Choroid plexus epithelial cell (primary cell): Measurements from ENCODE around the gene SH3GL2.
A peak's percentile ranks its signal among the peaks of the same experiment; 100 is the strongest.

ENCODE experiments used
- DNase-seq: peaks from one replicate; pipeline ENCODE4 v3.0.0-alpha.2; 2010; ENCODE audit warnings: low read depth
- H3K4me3 ChIP-seq: 2 replicates; pipeline ENCODE4 v1.5.1; 2011; ENCODE audit warnings: low read depth, mild to moderate bottlenecking, control low read depth, low read length, moderate library complexity
- CTCF ChIP-seq: conservative IDR thresholded peaks from 2 replicates; pipeline ENCODE4 v1.5.1; 2011; ENCODE audit warnings: low read depth, mild to moderate bottlenecking, control low read depth, inconsistent platforms, low read length, moderate library complexity

Gene SH3GL2

GRCh38 chr9:17648516-17648915 is 69.7 kb downstream of the SH3GL2 start:
- no peak overlapping the region for H3K4me3 ChIP-seq
- peak; percentile 26 for DNase-seq
- TF ChIP-seq CTCF: no peak

GRCh38 chr9:17651725-17652124 is 72.9 kb downstream of the SH3GL2 start:
- no peak for TF ChIP-seq CTCF
- no peak for DNase-seq
- no peak overlapping the region for H3K4me3 ChIP-seq

- no peak for DNase-seq
- TF ChIP-seq CTCF: no peak
- H3K4me3 ChIP-seq: no peak overlapping the region
Measured at GRCh38 chr9:17653947-17654465, 75.1 kb downstream of the SH3GL2 start.

GRCh38 chr9:17656889-17657288 is 78.0 kb downstream of the SH3GL2 start:
- no peak overlapping the region for H3K4me3 ChIP-seq
- no peak for DNase-seq
- no peak for TF ChIP-seq CTCF

GRCh38 chr9:17658237-17658636 is 79.4 kb downstream of the SH3GL2 start:
- TF ChIP-seq CTCF: no peak
- no peak for DNase-seq
- no peak overlapping the region for H3K4me3 ChIP-seq

GRCh38 chr9:17660158-17660557 is 81.3 kb downstream of the SH3GL2 start:
- no peak overlapping the region for H3K4me3 ChIP-seq
- DNase-seq: no peak
- no peak for TF ChIP-seq CTCF

- no peak for DNase-seq
- TF ChIP-seq CTCF: no peak
- H3K4me3 ChIP-seq: no peak overlapping the region
Measured at GRCh38 chr9:17665450-17665849, 86.6 kb downstream of the SH3GL2 start.
